Activated CD8-positive, alpha-beta memory T cell treated with anti-CD3 and anti-CD28 coated beads, Interleukin-2, amount 50 U/mL, for 4 hours (primary cell): Measurements from ENCODE around the gene CAMK2N1.

Source experiments
- DNase-seq: peaks from one replicate; pipeline ENCODE4 v3.0.0-alpha.2; 2020

CAMK2N1 gene

DNA sequence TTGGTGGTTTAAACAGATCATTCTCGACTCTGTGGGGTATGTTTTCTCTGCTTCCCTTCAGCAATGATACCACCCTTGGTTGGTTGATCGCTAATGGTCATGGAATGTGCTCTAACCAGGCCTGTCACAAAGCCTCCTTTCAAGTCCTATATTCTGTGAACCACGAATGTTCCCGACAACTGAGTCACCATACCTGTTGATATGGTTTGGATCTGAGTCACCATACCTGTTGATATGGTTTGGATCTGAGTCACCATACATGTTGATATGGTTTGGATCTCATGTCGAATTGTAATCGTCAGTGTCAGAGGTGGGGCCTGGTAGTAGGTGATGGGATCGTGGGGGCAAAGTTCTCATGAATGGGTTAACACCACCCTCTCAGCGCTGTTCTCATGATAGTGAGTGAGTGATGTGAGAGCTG is 10.2 kb upstream of the CAMK2N1 start:
- DNase-seq, result no peak

DNA sequence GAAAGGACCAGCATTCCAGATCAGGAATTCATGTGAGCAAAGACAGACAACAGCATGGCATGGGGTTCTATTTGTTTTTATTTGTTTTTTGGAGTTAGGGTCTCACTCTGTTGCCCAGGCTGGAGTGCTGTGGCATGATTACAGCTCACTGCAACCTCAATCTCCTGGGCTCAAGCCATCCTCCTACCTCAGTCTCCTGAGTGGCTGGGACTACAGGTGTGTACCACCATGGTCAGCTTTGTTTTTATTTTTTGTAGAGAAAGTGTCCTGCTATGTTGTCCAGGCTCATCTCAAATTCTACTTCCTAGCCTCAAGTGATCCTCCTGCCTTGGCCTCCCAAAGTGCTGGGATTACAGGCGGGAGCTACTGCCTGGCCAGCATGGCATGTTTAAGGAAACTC is 9.7 kb upstream of the CAMK2N1 start:
- no peak for DNase-seq

DNA sequence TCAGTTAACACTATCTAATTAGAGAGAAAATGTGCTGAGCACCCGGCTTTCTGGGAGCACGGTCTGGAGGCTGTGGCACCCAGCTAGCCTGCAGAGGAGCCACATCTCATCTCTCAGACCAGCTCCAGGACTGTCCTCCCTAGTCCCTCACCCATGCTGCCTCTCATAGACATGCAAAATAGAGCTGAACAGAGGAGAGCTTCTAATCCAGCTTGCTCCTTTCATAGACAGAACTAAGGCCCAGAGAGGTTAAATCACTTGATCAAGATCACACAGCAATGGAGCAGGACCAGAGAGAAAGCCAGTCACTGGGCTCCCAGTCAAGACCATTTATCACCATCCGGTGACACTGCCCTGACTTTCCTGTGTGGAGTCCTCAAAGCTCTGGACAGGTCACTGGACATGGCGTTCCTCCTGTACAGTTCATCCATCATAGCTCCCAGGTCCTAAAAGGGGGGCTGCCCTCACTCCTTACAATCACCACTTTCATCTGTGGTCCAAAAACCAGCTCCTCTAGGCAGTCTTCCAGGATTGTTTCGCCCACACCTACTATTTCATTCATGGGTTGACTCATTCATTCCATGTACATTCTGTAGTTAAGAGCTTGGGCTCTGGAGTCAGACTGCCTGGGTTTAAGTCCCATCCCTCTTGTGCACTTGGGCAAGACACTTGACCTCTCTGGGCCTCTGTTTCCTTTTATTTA is 8.8 kb upstream of the CAMK2N1 start:
- DNase-seq, result no peak

DNA sequence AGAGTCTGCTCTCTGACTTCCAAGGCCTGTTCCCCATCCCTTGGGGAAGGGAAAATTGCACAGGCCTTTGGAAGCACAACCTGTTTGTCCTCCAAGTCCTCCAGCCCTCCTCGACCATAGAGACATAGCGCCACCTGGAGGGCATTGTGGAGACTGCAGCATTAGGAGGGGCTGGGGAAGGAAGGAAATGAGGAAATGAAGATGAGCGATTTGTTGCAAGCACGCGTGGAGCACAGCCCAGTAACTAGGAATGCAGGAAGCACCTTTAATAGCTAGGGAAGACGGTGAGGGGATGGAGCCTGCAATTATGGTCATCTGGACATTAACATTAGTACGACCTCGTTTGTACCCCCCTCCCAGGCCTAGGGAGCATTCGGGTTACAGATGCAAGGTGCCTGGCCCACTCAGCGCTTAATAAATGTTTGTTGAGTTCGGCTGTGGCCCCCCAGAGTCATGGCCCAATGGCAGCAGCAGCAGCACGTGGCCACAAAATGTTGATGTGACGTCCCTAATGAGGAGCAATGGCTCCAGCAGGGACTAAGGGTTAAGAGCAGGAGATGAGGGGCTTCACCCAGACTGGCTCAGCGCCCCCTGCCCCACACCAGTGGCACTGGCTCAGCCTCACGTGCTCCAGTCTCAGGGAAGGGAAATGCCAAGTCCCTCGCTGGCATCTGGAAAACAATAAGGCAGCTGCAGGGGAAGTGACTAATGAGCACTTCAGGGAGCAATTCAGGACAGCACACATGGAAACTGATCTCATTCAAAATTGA is 8.0 kb upstream of the CAMK2N1 start:
- peak; percentile 82 for DNase-seq

DNA sequence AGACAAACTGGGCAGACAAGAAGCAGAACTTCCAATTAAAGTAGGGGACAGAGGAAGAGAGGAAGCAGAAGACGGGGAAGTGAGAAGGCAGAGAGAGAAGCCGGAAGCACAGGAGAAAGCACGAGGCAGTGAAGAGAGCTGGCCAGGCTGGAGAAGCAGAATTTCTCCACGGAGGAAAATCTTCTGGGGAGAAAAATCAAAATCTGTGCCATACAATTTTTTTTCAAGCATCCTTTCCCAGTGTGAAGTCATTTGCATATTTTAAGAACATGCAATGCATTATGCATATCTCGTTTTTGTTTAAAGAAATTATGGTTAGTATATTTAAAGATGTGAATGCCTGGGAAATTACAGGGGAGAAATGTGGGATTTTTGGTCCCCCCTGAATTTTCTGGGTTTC is 7.3 kb upstream of the CAMK2N1 start:
- no peak for DNase-seq

DNA sequence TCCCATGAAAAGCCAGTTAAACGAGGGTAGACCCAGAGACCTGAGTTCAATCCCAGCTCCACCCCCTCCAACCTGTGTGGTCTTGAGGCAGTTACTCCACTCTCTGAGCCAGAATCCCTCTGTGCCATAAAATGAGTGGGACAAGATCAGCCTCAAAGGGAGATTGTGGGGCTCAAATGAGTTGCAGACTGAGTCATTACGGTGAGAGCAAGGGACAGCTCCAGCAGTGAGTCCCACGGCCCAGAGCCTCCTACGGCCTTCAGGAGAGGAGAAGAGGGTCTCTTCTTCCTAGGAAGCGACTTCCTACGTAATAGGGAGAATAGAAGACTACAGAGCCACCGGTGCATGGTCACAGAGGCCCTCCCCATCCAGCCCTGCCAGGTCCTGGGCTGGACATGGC is 6.7 kb upstream of the CAMK2N1 start:
- no peak for DNase-seq

DNA sequence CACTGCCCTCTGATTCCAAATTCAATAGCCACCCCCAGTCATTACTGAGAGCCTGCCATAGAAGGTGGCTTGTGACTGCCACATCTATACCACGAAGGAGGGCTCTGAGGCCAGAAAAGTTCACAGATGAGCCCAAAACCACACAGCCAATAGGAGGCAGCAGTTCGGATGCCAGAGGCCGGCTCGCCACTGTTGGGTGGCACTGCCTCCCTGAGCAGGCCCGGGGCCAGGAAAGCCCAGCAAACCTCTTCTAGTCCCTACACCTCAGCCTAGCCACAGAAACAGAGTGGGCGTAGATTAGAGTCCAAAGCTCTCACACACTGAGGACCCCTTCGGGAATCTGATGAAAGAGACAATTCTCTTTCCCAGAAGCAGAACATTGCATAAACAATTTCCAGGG is 5.9 kb upstream of the CAMK2N1 start:
- DNase-seq, result no peak

DNA sequence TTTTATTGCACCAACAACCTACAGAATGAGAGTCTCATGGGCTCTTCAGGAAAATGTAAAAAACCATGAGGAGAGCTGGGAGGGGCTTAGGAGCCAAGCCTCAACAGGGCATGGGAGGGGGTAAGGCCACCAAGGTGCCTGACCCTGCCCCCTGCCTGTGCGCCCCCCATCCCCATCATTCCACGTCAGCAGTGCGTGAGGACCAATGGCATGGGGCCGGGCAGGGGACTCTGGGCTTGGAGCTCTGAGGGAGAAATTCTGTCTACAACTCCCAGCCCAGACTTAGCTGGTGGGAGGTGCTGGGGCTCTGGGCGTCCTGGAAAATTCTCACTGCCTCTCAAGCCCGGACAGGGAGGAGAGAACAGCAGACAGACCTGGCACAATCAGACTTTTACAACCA is 5.2 kb upstream of the CAMK2N1 start:
- DNase-seq, result no peak

DNA sequence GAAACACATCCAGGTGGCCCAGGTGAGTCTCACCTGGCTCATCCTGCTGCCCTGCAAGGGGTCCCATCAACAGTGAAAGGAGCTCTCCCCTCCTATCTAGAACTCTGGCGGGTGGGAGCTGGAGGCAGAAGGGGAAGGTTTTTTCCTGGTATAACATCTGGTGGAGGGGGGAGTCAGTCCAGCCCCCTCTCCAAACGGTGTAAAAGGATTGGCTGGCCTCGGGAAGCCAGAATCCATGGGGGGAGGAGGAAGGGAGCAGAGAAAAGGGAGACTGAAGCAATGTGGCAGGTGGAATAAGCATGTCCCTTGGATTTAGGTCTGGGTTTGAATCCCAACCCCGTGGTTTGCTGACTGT is 1.2 kb upstream of the CAMK2N1 start:
- no peak for DNase-seq

DNA sequence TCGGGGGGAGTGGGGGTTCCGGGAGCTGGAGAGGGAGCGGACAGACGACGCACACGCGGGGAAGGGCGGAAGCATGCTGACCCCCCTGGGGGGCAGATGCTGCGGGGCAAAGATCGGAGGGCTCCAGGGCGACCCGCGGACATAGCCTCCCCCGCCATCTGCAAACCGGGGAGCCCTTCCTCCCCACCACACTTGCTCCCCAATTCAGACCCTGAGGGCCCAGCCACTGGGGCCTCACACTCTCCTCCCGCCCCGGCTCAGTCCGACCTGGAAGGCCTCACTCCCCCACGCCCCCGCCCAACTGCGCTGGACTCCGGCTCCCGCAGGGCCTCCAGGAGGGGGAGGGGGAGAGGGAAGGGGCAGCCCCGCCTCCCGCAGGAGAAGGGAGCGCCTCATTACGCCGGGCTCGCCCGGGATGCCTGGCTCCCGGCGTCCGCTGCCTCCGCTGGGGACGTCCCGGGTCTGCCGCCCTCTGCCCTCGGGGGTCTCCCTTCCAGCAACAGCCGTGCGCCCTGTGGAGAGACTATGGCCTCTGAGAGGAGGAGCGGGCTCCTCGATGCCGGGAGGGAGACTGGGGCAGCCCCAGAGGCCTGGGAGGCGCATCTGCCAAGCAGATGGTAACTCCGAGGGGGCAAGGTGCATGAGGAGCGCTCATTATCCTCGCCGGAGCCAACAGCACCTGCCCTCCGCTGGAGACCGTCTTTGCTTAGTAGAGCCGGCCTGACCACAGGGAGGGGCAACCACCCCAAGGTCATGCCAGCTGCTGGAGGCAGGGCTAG is 636 bp upstream of the CAMK2N1 start:
- DNase-seq, result no peak

DNA sequence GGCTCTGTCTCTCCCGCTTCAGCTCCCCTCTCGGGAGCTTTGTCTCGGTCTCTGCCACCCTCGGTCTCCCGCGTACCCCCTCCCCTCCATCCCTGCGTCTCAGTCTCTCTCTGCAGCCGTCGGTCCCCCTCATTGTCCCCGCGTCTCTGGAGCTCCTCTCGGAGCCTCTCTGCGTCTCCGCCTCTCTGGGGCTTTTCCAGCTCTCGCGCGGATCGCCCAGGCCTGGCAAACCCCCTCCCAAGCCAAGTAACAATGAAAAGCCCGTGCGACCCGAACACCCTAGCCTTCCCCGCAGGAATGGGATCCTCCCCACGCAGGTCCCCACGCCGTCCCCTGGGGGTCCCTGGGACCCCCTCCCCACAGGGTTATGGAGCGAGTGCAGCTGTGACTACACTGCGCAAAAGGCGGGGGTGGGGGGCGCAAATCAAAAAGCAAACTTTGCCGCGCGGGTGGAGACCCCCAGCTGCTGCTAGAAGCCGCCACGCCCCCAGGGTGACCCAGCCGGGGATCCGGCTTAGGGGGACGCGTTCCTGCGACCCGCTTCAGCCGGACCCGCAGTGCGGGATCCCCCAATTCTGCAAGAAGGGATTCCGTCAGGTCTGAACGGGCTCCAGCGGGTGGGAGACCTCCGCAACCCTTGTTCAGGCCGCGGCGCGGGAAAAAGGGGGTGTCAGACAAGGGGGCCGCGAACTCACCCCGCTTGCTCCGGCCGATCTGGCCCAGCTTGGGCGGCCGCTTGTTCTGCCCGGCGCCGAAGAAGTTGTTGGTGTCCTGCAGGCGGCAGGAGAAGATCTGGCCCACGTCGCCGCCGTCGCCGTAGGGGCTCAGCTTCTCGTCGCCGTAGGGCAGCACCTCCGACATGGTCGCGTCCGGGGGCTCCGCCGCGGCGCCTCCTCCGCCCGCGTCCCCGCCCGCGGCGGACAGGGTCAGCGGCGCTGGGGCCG is 1.2 kb downstream of the CAMK2N1 start:
- no peak for DNase-seq

DNA sequence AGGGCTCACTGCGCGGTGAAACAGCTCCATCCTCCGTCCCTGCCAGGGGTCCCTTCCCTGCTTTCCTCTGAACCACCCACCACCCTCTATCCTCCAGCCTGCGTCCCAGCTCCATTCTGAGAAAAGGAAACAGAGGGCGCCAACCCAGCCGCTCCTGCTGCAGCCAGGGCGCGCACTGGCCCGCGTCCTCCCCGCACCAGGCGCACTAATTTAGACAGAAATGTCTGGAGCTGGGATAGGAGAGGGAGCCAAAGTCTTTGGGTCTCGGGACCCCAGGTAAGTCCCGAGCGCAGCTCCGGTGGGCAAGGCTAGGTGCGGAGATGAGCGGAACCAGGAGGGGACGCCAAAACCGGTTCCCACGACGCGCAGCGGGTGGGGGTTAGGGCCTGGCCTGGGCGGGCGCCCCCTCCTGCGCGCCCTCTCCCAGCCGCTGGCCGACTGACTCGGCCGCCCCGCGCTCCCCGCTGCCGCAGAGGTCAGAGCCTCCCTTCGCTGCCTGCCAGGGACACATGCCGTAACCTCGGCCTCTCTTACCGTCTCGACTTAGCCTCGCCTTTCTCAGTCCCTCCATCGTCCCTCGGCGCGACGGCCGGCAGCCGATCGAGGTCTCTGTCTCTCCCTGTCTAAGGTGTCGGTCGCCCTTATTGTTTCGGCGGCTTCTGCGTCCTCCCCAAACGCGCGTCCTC is 2.0 kb downstream of the CAMK2N1 start:
- no peak for DNase-seq

DNA sequence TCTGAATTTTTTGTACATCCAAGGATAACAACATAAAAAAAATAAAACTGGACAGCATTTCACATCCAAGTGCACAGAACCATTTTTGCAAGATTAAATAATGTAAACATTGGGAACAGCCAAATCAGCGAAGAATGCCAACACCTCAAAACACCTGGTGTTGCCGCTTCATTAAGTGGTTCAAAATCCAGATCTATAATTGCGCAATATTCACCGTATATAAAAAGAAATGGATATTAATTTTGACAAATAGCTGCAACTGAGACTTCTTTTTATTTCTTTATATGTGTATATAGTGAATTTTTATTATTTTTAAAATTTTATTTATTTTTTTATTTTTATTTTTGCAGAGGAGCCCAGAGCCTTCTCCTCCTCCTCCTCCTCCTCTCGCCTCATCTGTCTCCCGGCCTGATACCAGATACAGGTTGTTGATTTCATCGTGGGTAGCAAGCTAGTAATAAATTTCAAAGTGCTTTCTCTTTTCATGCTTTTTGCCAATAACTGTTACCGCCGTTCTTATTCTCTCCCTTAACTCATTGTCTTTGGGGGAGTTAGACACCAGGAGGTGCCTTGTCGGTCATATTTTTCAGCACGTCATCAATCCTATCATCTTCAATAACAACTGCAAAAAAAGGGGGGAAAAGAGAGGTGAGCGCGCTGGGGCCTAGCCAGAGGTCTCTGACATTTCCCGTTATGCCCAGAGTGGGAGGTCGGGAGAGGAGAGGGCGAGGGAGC is 2.7 kb downstream of the CAMK2N1 start:
- DNase-seq, result no peak

DNA sequence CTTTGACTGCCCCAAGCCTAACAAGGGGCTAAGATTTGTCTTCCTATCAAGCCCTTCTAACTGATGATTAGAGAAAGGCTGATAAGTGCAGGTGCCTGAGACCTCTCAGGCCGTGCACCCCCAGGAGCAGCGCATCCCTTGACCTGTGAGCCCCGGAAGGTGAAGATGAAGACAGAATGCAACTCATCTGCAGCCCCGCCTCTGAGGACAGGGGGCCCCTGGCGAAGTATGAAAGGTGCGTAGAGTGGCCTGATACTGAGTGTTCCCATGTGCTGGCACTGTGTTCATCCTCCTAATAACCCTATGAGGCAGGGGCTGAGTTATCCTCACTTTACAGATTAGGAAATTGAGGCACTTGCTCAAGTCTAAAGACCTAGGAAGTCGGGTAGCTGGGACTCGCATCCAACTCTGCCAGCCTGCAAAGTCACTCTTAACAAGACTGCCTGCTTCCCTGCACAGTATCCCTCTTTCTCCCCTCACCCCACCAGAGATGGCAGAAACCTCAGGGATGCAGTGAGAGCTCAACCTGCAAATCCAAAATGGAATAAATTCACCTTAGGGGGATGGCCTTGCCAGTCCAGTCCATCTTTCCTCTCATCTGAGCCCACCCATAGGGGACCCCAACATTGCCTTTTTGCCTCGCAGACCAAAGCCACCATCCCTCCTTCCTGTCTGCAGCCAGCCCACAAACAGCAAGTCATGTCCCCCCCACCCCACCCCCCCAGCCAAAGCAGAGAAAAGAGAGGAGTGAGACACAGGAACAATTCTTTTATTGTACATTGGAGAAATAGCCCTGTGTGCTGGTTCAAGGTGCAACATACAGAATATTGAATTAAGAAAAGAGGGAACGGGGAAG is 4.1 kb downstream of the CAMK2N1 start:
- DNase-seq, result no peak

DNA sequence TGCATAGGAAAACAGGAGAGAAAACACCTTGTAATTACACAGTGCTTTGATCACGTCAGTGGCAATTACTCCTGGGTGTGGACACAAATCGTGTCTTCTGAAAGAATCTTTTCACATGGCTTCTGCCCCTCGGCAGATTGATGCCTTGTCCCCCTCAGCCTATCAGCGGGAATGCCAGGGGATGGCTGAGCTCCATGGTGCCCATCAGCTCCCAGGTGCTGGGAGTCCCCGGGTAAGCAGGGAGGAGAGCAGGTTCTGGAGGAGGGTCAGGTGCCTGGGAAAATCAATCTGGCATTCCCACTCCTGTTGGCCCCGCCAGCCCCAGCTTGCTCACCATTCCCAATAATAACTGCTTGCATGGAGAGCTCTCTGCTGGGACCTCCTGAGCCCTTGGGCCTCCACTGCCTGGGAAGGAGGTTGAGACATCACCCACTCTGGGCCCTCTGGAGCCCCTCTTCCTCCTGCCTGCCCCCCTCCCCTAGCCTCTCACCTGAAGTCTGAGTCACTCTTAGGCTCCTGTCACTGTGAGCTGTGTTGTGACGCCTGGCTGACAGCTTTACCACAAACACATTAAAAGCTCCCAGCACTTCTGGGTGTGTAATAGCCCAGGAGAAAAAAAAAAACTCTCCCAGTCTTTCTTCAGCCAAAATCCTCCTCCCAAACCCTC is 4.9 kb downstream of the CAMK2N1 start:
- no peak for DNase-seq

DNA sequence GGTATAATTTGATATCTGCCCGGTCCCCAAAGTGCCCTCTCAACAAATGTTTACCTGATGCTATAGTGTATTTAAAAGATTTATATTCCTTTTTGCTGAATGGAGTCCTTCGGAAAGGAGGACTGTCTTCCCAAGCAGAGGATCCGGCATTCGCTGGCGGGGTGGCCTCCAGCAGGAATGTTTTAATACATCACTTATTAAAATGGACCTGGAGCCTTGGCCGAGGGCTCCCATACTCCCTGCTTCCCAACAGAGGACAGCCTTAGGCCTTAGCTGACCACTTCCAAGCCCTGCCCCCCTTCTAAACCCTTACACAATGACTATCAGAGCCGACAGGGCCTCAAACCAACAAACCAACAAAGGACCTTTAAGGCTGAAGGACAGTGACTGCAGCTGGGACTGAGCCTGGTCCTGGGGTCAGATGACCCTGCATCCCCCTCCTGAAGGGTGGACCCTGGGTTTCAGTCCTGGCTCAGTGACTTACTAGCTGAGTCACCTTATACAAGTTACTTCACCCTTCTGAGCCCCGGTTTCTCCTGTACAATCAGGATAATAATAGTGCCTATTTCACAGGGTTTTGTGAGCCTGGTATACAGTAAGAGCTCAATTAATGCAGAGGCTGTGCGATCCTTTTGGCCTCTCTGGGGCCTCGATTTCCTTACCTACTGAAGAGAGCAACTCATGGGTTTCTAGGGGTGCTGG is 5.6 kb downstream of the CAMK2N1 start:
- DNase-seq, result no peak

DNA sequence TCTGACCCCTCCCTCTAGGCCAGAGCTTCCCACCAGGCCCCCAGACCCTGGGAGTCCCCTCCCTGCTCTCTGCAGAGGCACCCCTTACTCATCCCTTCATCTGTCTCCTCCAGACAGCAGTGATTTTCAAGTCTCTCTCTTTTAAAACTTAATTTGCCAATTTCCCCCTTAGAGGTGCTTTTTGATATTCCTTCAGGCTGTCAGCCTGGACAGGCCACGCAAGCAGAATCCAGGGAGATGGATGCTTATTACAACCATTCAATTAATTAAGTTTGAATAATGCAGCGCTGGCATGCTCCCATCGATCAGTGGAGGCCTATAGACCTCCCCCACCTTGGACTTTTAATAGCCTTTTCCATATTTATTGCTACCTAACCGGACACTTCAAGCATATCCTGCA is 6.2 kb downstream of the CAMK2N1 start:
- DNase-seq, result no peak

DNA sequence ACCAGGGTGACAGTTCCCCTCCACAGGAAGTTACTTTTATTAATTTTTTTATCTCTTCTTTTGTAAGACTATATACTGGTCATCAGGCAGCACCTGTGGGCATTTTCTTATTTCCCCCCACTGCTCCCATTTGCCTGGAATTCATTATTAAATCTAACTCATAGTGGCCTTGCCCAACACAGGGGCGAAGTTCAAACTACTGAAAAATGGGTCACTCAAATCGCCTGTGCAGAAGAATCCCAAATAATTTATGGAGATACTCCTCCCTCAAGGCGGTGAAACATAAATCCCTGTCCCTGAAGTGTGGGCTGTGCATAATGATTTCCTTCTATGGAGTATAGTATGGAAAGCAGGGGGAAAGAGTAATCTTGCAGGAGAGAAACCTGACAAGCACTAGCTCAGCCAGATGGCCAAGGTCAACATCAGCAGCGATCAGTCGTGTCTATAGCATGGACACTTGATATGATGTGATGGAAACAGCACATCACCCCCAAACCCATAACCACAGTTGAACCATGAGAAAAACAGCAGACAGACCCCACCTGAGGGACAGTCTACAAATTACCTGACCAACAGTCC is 7.9 kb downstream of the CAMK2N1 start:
- no peak for DNase-seq
